Neural progenitor cell (in vitro differentiated cells): ENCODE results near the gene VTI1A.

ENCODE experiments used
- CTCF ChIP-seq: fragments of 200-600 bp; sonication (generic); IDR thresholded peaks from 2 replicates; pipeline ENCODE4 v1.5.1; 2017; ENCODE audit warnings: antibody characterized with exemption, mild to moderate bottlenecking
- EZH2 ChIP-seq: fragments of 200-600 bp; sonication (generic); IDR thresholded peaks from 2 replicates; pipeline ENCODE4 v1.6.1; 2017; ENCODE audit warnings: antibody characterized with exemption, mild to moderate bottlenecking, moderate library complexity
- EZH2phosphoT487 ChIP-seq: fragments of 200-600 bp; sonication (generic); IDR thresholded peaks from 2 replicates; pipeline ENCODE4 v1.6.1; 2017; ENCODE audit warnings: antibody characterized with exemption

DNA sequence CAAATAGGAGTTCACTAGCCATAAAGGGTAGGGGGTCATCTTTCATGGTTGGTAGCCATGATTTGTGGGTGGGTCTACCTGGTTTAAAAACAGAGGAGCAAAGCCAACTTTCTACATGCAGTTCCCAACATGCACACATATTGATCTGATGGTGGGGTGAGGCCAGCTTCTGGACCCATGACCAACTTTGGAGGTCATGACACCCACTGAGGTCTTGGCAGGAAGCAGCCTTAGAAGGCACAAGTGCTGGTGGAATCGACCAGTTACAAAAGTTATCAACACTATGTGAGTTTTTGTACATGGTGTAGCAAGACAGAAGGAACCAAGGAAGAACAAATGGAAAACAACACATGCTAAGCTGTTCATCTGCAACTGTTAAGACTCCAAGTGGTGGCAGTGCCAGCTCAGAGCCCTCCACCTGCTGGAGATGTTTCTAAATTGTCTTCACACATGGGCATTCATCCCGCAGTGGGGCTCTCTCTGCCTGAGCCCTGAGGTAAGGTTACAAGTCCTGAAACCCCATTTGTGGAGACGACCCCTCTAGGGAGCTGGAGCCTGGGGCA is 401.9 kb downstream of the VTI1A start:
- TF ChIP-seq EZH2phosphoT487 (no peak), CTCF (no peak), EZH2 (no peak)
